HG02588 (cell line): ENCODE data around the gene SDK2.
A peak's percentile ranks its signal among the peaks of the same experiment; 100 is the strongest.

ENCODE experiments used
- ATAC-seq: cut with Tn5 transposase; IDR thresholded peaks from one replicate; pipeline ENCODE4 v1.9.1; 2021; ENCODE audit warnings: mild to moderate bottlenecking, moderate library complexity; ENCODE audit not compliant: unreplicated experiment

The SDK2 gene

DNA sequence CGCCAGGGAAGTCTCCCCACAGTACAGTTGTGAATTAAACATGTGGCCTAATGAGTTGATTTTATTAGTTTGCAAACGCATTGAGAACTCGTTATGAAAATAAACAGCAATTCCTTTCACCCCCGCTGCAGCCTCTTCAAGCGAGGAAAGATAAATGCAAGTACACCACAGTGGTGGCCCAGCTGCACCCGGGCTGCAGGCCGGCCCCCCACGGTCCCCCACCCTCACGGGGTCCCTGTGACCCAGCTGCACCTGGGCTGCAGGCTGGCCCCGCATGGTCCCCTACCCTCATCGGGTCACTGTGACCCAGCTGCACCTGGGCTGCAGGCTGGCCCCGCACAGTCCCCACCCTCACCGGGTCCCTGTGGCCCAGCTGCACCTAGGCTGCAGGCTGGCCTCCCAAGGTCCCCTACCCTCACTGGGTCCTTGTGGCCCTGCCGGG lies 32.2 kb downstream of the SDK2 start:
- no peak for ATAC-seq

DNA sequence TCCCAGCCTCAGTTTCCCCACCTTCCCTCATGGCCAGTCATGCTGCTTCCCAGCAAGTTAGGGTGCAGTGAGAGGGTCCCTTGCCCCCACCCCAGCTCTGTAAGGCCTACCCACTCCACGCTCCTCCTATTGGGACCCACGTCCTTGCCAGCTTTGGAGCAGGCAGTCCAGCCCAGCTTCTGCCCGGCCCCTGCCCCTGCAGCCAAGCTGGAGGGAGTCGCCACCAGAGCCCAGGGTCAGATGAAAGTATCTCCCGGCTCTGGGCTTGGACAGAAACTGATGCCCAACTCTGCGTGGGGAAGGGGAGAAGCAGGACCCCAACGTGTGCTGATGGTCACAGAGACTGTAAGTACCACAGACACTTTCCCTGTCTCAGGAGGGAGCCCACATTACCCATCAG lies 32.6 kb downstream of the SDK2 start:
- ATAC-seq, result no peak

DNA sequence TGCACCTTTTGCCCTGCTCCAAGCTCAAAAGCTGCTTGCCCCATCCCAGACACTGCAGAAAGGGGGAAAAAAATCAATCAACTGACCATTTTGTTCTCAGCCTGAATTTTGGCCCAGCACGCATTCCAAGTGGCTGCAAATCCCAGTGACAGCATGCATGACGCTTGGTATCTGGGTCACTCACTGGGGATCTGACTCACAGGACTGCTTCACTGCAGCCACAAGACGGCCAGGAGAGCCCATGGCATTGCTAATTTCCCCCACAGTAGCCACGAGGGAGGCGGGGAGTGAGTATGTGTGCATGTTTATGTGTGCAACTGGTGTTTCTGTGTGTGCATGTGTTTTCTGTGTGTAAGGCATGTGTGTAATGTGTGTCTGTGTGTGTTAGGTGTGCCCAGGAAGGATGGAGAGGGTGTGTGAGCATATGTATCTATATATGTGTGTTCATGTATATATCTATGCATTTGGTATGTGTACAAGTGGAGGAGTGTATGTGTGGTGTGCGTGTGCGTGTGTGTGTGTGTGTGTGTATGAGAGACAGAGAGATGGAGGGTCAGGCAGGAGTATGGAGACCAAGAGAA lies 33.8 kb downstream of the SDK2 start:
- no peak for ATAC-seq

DNA sequence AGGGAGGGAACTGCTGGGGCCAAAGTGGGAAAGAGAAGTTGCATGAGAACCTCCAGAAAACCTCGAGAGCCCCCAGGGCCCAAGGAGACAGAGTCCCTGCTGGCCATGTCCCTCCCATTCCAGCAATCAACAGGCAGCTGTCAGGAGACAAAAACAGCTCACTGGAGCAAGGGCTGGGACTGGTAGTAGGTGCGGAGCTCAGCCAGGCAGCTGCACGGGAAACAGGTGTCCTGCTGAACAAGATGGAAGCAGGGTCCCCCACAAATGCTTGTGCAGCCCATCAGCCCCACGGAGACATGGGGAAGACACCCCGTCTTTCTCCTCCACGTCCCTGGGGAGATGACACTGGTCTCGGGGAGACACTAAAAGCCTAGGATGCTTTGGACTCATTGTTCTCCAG lies 34.5 kb downstream of the SDK2 start:
- ATAC-seq, result no peak

- no peak for ATAC-seq
Observed at GRCh38 chr17:73609060-73609459, 35.2 kb downstream of the SDK2 start.

- no peak for ATAC-seq
Observed at GRCh38 chr17:73605444-73605843, 38.8 kb downstream of the SDK2 start.

DNA sequence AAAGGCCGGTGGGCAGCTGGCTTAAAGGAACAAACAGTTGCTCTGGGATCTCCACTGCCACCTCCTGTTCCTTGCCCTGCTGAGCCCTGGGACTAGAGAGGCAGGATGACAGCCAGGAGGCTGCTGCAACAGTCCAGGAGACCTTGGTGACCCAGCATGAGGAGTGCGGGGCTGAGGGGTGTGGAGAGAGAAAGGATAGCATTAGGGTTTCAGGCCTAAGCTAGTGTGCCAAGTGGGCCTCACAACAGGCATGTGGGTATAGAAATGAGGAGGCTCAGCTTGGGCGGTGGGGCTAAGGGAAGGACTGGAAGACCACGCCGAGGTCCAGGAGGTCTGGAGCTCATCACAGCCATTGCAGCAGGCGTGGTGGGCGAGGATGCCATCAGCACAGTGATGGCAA lies 39.8 kb downstream of the SDK2 start:
- ATAC-seq, result no peak

DNA sequence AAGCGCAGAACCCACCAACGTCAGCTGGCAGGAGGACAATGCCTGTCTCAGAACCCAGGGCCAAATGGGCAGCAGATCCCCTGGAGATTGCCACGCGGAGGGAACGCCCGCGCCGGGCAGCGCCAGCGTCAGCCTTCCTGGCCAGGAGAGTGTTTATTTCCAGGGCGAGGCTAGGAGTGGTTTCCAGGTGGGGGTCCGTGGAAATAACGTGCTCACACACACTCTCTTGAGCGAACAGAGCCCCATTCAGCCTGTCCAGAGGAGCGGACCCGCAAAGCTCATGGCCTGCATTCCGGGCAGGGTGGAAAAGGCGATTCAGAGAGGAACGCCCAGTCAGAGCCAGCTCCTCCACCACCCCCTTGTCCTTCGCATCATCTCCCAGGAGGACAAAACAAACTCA lies 40.3 kb downstream of the SDK2 start:
- ATAC-seq, result no peak

DNA sequence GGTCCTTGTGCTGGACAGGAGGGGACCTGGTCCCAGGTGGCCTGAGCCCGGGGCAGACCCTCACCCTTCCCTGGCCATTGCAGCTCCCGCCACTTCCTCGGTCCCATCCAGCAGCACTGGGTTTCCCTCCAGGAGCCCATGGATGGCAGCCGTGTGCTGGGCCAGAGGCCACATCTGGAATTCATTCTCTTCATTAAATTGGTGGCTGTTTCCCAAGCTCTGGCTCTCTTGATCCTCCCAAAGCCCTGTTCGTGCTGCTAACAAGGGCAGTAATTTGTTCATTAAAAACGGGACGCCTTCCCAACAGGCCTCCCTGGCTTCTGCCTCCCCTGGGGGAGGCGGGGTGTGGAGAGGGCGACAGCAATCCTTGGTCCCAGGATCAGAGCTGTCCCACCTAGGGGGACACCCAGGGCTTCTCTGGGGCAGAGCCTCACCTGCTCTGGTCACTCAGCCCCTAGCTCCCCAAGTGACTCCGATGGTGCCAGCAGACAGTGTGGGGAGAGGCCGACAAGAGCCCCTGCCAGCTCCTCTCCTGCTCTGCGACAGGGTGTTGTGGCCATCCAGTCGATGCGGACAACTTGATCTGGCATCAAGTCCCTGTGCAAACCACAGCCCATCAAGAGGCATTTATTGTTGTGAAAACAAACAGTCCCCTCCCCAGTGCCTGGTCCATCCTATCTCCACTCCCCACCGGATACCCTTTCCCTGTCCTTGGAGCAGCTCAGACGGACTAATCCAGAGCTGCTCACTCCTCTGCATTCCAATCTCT lies 44.0 kb downstream of the SDK2 start:
- no peak for ATAC-seq

DNA sequence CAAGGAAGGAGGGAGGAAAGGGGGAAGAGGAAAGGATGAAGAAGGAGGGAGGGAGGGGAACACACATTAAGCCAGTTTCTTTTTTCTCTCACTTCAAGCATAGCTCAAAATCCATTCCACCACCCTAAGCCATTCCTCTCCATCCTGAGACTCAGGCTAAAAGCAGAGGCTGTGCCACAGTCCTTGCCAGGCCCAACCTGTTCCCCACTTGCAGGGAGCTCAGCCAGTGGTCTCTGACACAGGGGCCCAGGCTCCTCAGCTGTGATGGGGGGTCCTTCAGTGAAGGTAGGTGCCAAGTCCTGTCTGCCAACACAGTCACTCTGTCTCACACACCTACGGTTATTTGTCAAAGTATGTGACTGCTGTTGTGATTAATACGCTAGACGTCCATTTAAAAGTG lies 44.6 kb downstream of the SDK2 start:
- ATAC-seq, result no peak

GRCh38 chr17:73598212-73598611 lies 46.0 kb downstream of the SDK2 start:
- no peak for ATAC-seq

GRCh38 chr17:73595931-73596330 lies 48.3 kb downstream of the SDK2 start:
- no peak for ATAC-seq

GRCh38 chr17:73595479-73595878 lies 48.8 kb downstream of the SDK2 start:
- ATAC-seq, result no peak

- ATAC-seq, result no peak
Observed at GRCh38 chr17:73595068-73595467, 49.2 kb downstream of the SDK2 start.

GRCh38 chr17:73594598-73594997 lies 49.6 kb downstream of the SDK2 start:
- no peak for ATAC-seq

GRCh38 chr17:73594025-73594424 lies 50.2 kb downstream of the SDK2 start:
- ATAC-seq, result no peak

- ATAC-seq, result no peak
Observed at GRCh38 chr17:73593249-73593965, 50.8 kb downstream of the SDK2 start.

DNA sequence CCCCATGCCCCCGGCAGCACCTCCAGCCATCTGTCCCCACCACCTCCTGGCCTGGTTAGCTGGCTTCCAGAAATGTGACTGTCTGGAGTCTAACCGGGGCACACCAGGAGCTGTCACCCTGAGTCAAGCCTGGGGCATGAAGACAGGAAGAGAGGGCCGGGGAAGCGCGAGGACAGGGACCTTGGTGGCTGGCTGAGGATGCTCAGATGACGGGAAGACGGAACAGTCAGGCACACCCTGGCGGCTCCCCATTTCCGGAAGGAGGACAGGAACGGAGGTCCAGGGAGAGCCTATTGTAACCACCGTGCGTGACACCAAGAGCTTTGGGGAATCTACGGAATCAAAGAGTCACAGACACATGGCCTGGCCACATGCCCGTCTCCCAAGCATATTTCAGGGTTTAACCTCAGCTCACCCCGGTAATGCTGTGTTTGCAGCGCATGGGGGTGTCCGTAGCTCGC lies 51.7 kb downstream of the SDK2 start:
- no peak for ATAC-seq

DNA sequence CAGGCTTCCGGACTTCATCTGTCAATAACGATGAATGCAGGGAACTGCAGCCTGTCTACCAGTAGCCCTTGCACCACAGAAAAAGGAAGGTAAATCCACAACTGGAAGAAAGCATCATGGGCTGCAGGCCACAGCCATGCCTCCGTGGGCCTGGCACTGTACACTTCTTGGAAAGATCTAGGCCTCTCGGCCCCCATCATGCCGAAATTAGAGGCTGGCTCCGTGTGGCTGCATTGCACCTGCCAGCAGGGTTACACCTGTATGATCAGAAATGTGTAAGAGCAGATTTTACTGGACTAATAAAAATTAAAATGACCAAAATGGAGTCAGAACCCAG lies 52.2 kb downstream of the SDK2 start:
- ATAC-seq, result no peak

GRCh38 chr17:73591296-73592078 lies 52.8 kb downstream of the SDK2 start:
- ATAC-seq, result peak; percentile 71

DNA sequence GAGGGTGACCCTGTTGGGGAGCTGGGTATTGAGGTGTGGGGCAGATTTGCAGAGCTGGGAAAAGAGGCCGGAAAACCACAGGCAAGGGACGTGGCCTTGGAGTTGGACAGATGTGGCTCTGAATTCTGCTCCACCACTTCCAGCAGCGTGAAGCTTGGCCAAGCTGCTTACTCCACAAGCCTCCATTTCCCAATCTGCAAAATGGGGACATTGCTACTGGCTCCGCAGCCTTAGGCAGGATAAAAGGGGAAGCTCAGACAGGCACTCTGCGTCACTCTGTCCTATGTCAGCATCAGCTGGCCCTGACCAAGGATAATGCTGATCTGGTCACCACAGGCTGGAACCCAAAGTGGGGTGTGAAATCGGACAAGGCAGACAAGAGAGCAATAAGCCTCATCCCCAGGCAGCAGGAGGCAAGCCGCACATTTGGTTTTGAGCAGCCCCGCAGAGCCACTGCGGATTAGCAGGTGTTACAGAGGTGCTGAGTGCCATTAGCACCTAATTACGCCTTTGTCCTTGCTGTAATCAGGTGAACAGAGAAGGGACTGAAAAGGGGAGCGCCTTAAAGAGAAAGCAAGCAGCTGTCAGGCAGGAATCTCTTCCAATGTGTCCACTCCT lies 54.8 kb downstream of the SDK2 start:
- no peak for ATAC-seq
